AG09309 (cell line): ENCODE measurements around the gene HOXA9.

ENCODE experiments used
- DNase-seq: peaks from one replicate; pipeline ENCODE4 v3.0.0-alpha.2; 2010; ENCODE audit warnings: low read depth
- H3K4me3 ChIP-seq: 2 replicates; pipeline ENCODE4 v1.5.1; 2011; ENCODE audit warnings: mild to moderate bottlenecking, low read depth, low read length, moderate library complexity; ENCODE audit not compliant: control insufficient read depth
- CTCF ChIP-seq: IDR thresholded peaks from 2 replicates; pipeline ENCODE4 v1.5.1; 2011; ENCODE audit warnings: mild to moderate bottlenecking, low read depth, low read length, inconsistent platforms; ENCODE audit not compliant: insufficient read depth, control insufficient read depth; ENCODE audit errors: missing control alignments

HOXA9 gene

GRCh38 chr7:27177795-27178320 lies 12.5 kb upstream of the HOXA9 start:
- peak overlapping the region; percentile 87 for H3K4me3 ChIP-seq
- no peak for DNase-seq

GRCh38 chr7:27176962-27177794 lies 11.8 kb upstream of the HOXA9 start:
- H3K4me3 ChIP-seq = peak overlapping the region; percentile 87
- no peak for DNase-seq
- no peak for TF ChIP-seq CTCF

More at GRCh38 chr7:27177795-27178320, 12.5 kb upstream of the HOXA9 start:
- no peak for TF ChIP-seq CTCF

GRCh38 chr7:27176524-27176845 lies 11.1 kb upstream of the HOXA9 start:
- peak overlapping the region; percentile 87 for H3K4me3 ChIP-seq
- no peak for TF ChIP-seq CTCF
- DNase-seq = no peak

GRCh38 chr7:27175626-27176523 lies 10.5 kb upstream of the HOXA9 start:
- no peak for TF ChIP-seq CTCF
- no peak for DNase-seq
- peak overlapping the region; percentile 87 for H3K4me3 ChIP-seq

- peak overlapping the region; percentile 87 for H3K4me3 ChIP-seq
- no peak for TF ChIP-seq CTCF
- DNase-seq = no peak
These were observed 9.7 kb upstream of the HOXA9 start for GRCh38 chr7:27174874-27175625.
